GM19455 (cell line): ENCODE results near the gene TBRG1.
"Not testable (repeated sequence)": the region's sequence is repeated elsewhere in the genome, so short reads cannot be mapped to it uniquely, and the experiment has no call there.

Experiments used
- ATAC-seq: cut with Tn5 transposase; IDR thresholded peaks from one replicate; pipeline ENCODE4 v1.9.1; 2021; ENCODE audit not compliant: unreplicated experiment

TBRG1 gene

GRCh38 chr11:124622531-124623451 is at the start of gene TBRG1:
TSS of gene TBRG1 (plus strand) at chr11:124622864. CDS start at chr11:124623084, 220 bp downstream.
- ATAC-seq = peak; percentile 99

- ATAC-seq = no peak
Measured at GRCh38 chr11:124577716-124578427, 44.8 kb upstream of the TBRG1 start.

GRCh38 chr11:124578761-124579160 is 43.9 kb upstream of the TBRG1 start:
- ATAC-seq = no peak

GRCh38 chr11:124581817-124582216 is 40.8 kb upstream of the TBRG1 start:
- ATAC-seq = no peak

- ATAC-seq = no peak
Measured at GRCh38 chr11:124582565-124582964, 40.1 kb upstream of the TBRG1 start.

- ATAC-seq = no peak
Measured at GRCh38 chr11:124583781-124584180, 38.9 kb upstream of the TBRG1 start.

- no peak for ATAC-seq
Measured at GRCh38 chr11:124584681-124585372, 37.8 kb upstream of the TBRG1 start.

GRCh38 chr11:124586238-124586860 is 36.3 kb upstream of the TBRG1 start:
- ATAC-seq = peak; percentile 65

GRCh38 chr11:124591430-124591829 is 31.2 kb upstream of the TBRG1 start:
- ATAC-seq = no peak

- ATAC-seq = no peak
Measured at GRCh38 chr11:124592627-124593026, 30.0 kb upstream of the TBRG1 start.

- no peak for ATAC-seq
Measured at GRCh38 chr11:124595302-124595701, 27.4 kb upstream of the TBRG1 start.

GRCh38 chr11:124597626-124598025 is 25.0 kb upstream of the TBRG1 start:
- no peak for ATAC-seq

- no peak for ATAC-seq
Measured at GRCh38 chr11:124600621-124601320, 21.9 kb upstream of the TBRG1 start.

GRCh38 chr11:124602193-124602592 is 20.5 kb upstream of the TBRG1 start:
- ATAC-seq = no peak

GRCh38 chr11:124602723-124603122 is 19.9 kb upstream of the TBRG1 start:
- ATAC-seq = not testable (repeated sequence)

- ATAC-seq = no peak
Measured at GRCh38 chr11:124605719-124606118, 16.9 kb upstream of the TBRG1 start.

GRCh38 chr11:124608147-124608546 is 14.5 kb upstream of the TBRG1 start:
- ATAC-seq = no peak

GRCh38 chr11:124610295-124610694 is 12.4 kb upstream of the TBRG1 start:
- no peak for ATAC-seq

- ATAC-seq = no peak
Measured at GRCh38 chr11:124611064-124611463, 11.6 kb upstream of the TBRG1 start, which contains the start of gene PANX3. TSS of gene PANX3 (plus strand) at chr11:124611428. CDS start at chr11:124611557, 129 bp downstream.

- ATAC-seq = no peak
Measured at GRCh38 chr11:124612045-124612444, 10.6 kb upstream of the TBRG1 start.
